K562 (cell line): ENCODE data around the gene ATP2A1. TPM values are rescaled to one million over a fixed set of nuclear protein-coding genes. Genes with fewer than 3 reads are reported as not detected.

Experiments used
- FOSL1 ChIP-seq: fragments of 200-800 bp; sonication (Bioruptor generic); conservative IDR thresholded peaks from 2 replicates; pipeline ENCODE4 v1.6.1; 2016; ENCODE audit warnings: missing genetic modification characterization, missing compliant biosample characterization
- HDAC1 ChIP-seq, 2 experiments: fragments of 450-650 bp; IDR thresholded peaks; 2 replicates each; pipeline ENCODE4 v1.6.1; 2016 to 2017; ENCODE audit warnings: inconsistent platforms in 1 of 2, mild to moderate bottlenecking in 1 of 2, moderate library complexity in 1 of 2
- KDM2B ChIP-seq: fragments of 250-450 bp; sonication (Bioruptor Pico); IDR thresholded peaks from 2 replicates; pipeline ENCODE4 v1.8.0; 2021; ENCODE audit warnings: mild to moderate bottlenecking, moderate library complexity
- MED1 ChIP-seq: sonication (generic); formaldehyde crosslinking; IDR thresholded peaks from 2 replicates; pipeline ENCODE4 v1.8.1; 2023; ENCODE audit warnings: missing genetic modification reagents, borderline replicate concordance
- NFYB ChIP-seq: IDR thresholded peaks from 2 replicates; pipeline ENCODE4 v1.6.1; 2011; ENCODE audit warnings: mild to moderate bottlenecking, moderate library complexity; ENCODE audit not compliant: insufficient read length; ENCODE audit errors: extremely low read depth
- NKRF ChIP-seq: fragments of 450-650 bp; IDR thresholded peaks from 2 replicates; pipeline ENCODE4 v1.6.1; 2016; ENCODE audit warnings: borderline replicate concordance
- POU5F1 ChIP-seq: fragments of 150-350 bp; IDR thresholded peaks from 2 replicates; pipeline ENCODE4 v1.6.1; 2014; ENCODE audit warnings: borderline replicate concordance, low read length, low read depth, mild to moderate bottlenecking; ENCODE audit not compliant: partially characterized antibody
- ZBTB11 ChIP-seq, 3 experiments: fragments of 200-800 bp in 1 of 3; fragments of 250-450 bp in 1 of 3; fragments of 450-650 bp in 1 of 3; sonication (Bioruptor Pico) in 1 of 3; sonication (Bioruptor generic) in 1 of 3; formaldehyde crosslinking in 1 of 3; IDR thresholded peaks; 2 replicates each; pipeline versions ENCODE4 v1.6.1 to v1.8.0; 2016 to 2022; ENCODE audit warnings: mild to moderate bottlenecking in 2 of 3, missing genetic modification characterization in 2 of 3, missing compliant biosample characterization in 1 of 3, moderate library complexity in 1 of 3
- ZBTB40 ChIP-seq, 2 experiments: fragments of 450-650 bp in 1 of 2; sonication (generic) in 1 of 2; formaldehyde crosslinking in 1 of 2; IDR thresholded peaks; 2 replicates each; pipeline versions ENCODE4 v1.7.1 to v1.9.0; 2016 to 2022; ENCODE audit warnings: inconsistent platforms in 1 of 2, mild to moderate bottlenecking in 1 of 2, missing genetic modification reagents in 1 of 2
- ZFPM2 ChIP-seq: fragments of 250-450 bp; sonication (Bioruptor Pico); IDR thresholded peaks from 2 replicates; pipeline ENCODE4 v1.5.1; 2022; ENCODE audit warnings: mild to moderate bottlenecking
- ZNF282 ChIP-seq: sonication (generic); formaldehyde crosslinking; IDR thresholded peaks from 2 replicates; pipeline ENCODE4 v1.8.1; 2023; ENCODE audit warnings: missing genetic modification reagents
- ZNF551 ChIP-seq: fragments of 250-450 bp; sonication (Bioruptor Pico); IDR thresholded peaks from 2 replicates; pipeline ENCODE4 v1.5.0; 2021; ENCODE audit warnings: mild to moderate bottlenecking, moderate library complexity
- polyA plus RNA-seq, 8 experiments: library from polyadenylated mRNA; depleted of rRNA in 4 of 8; stranded (reverse) in 5 of 8; unstranded in 3 of 8; fragments of >200 nt; fragmentation: Nextera tagmentation in 2 of 8; fragmentation: Illumina TruSeq in 1 of 8; extraction: Ambion mirVana in 2 of 8; extraction: Trizol in 1 of 8; gene quantifications; 2 replicates each; pipeline versions ENCODE4 v1.2.1 to v1.2.3, GENCODE V29; 2011 to 2014; ENCODE audit warnings: inconsistent platforms in 1 of 8, missing spikeins in 1 of 8
- total RNA-seq, 7 experiments: library from RNA; depleted of rRNA in 6 of 7; stranded (reverse); fragments of >200 nt in 6 of 7; fragmentation: Illumina TruSeq in 2 of 7; extraction: Trizol in 2 of 7; gene quantifications; 2 replicates each; pipeline versions ENCODE4 v1.2.1 to v1.2.3, GENCODE V29; 2011 to 2021; ENCODE audit warnings: low replicate concordance in 1 of 7

The ATP2A1 gene
- total and polyA plus RNA-seq, 9 of the 15 experiments (the other 6 are each of a cell fraction or from before 2014, with no cell fraction given), result 0.25 to 2.6 (median 0.65) TPM

- TF ChIP-seq ZBTB11 (CRISPR knock-in tag; IDR thresholded peaks at IDR 0.05), result no peak
- TF ChIP-seq ZNF282, result no peak
- TF ChIP-seq MED1 (CRISPR knock-in tag), result no peak
- no peak for TF ChIP-seq ZFPM2
- no peak for TF ChIP-seq ZNF551 (CRISPR knock-in tag)
- peak; percentile 85 for TF ChIP-seq ZBTB40 (IDR thresholded peaks at IDR 0.05)
- no peak for TF ChIP-seq ZBTB40 (CRISPR knock-in tag; IDR thresholded peaks at IDR 0.05)
- TF ChIP-seq POU5F1, result no peak
- no peak for TF ChIP-seq KDM2B (CRISPR knock-in tag)
- peak; percentile 55; the same call in 1 of the 2 replicates for TF ChIP-seq NKRF
- peak in 1 of 2 experiments; percentile 82; a peak in 2 of 4 replicates for TF ChIP-seq HDAC1 (IDR thresholded peaks at IDR 0.05)
- TF ChIP-seq FOSL1, result no peak
- no peak for TF ChIP-seq NFYB
Measured at GRCh38 chr16:28924762-28925385, 46.6 kb downstream of the ATP2A1 start, which contains the start of gene RABEP2 (continued).
